Right lobe of liver (tissue), 6 donors: Measurements from ENCODE around the gene PON1. TPM values are rescaled to one million over a fixed set of nuclear protein-coding genes. Genes with fewer than 3 reads are reported as not detected.

Source experiments
- ATAC-seq, 4 donors: fragments of 200-7000 bp; cut with Tn5 transposase; one replicate each; pipeline ENCODE4 v1.9.1; 2020; ENCODE audit warnings: mild to moderate bottlenecking in 4 of 4, moderate library complexity in 4 of 4
- DNase-seq, 3 donors: peaks; one replicate each; pipeline ENCODE4 v3.0.0-alpha.2; 2020
- H3K27ac ChIP-seq, 3 donors: fragments of 200-600 bp; one replicate each; pipeline ENCODE4 v1.8.0; 2022
- H3K27me3 ChIP-seq, 2 donors: fragments of 200-600 bp; one replicate each; pipeline ENCODE4 v1.8.0; 2022
- H3K36me3 ChIP-seq, 4 donors: fragments of 200-600 bp; sonication (generic) in 1 of 4; one replicate each; pipeline versions ENCODE4 v1.5.1 to v1.8.0; 2017 to 2022; ENCODE audit warnings: control low read depth in 1 of 4
- H3K4me1 ChIP-seq, 4 donors: fragments of 200-600 bp; sonication (generic) in 1 of 4; one replicate each; pipeline versions ENCODE4 v1.5.1 to v1.8.0; 2017 to 2022; ENCODE audit warnings: control low read depth in 1 of 4
- H3K4me3 ChIP-seq, 3 donors: fragments of 200-600 bp; one replicate each; pipeline ENCODE4 v1.8.0; 2022
- H3K9me3 ChIP-seq, 4 donors: fragments of 200-600 bp; sonication (generic) in 1 of 4; one replicate each; pipeline versions ENCODE4 v1.5.1 to v1.8.0; 2017 to 2022; ENCODE audit warnings: control low read depth in 1 of 4
- CTCF ChIP-seq, 4 donors: fragments of 200-600 bp in 3 of 4; fragments of 450-650 bp in 1 of 4; IDR thresholded peaks; one replicate each; pipeline versions ENCODE4 v1.5.1 to v1.8.0; 2016 to 2022; ENCODE audit warnings: antibody characterized with exemption in 4 of 4, mild to moderate bottlenecking in 2 of 4
- POLR2A ChIP-seq: fragments of 450-650 bp; IDR thresholded peaks from one replicate; pipeline ENCODE4 v1.6.1; 2017; ENCODE audit warnings: antibody characterized with exemption, mild to moderate bottlenecking
- WGBS: methylation state at CpG from one replicate; pipeline ENCODE4 v1.1.6; 2018; ENCODE audit warnings: low coverage, low lambda C conversion rate; ENCODE audit not compliant: insufficient coverage; ENCODE audit errors: missing lambda C conversion rate; 5-methylcytosine and 5-hydroxymethylcytosine counted together
- intact Hi-C, 2 donors: fragments of 100-400 bp; cut with DNase I; formaldehyde crosslinking; loops; one replicate each; pipeline versions ENCODE4 v1.11.2 to v1.14.1; 2022
- total RNA-seq, 6 experiments: library from RNA; depleted of rRNA in 2 of 6; stranded (reverse); fragments of >200 nt in 2 of 6; fragmentation: NEBNext Ultra II Directional in 3 of 6; extraction: Animal tissue kit (Norgen Biotek cat#: 25700) in 3 of 6; gene quantifications; one replicate each; pipeline versions ENCODE4 v1.1.0 to v1.2.4, GENCODE V29; 2016 to 2023
- donor health status: DM: no; HTN: yes; CAD: no.
- donor health status: DM: no; HTN: no; CAD: no.
- donor health status: DM: no; HTN: no; CAD: no.
- donor health status: DM: no; HTN: yes; CAD: no.
- donor health status: DM: no; HTN: yes; CAD: no.

The PON1 gene
- total RNA-seq, 6 experiments from 2014 or later: 85.3 to 677 (median 410) TPM

- Histone ChIP-seq H3K36me3 (no peaks in the 10 kb centered on the region), H3K27ac (peak overlapping the region; percentile 58 to 96 (median 86)), H3K27me3 (no peaks in the 10 kb centered on the region), H3K9me3 (no peaks in the 10 kb centered on the region), H3K4me1 (peaks cover 0 to 44% (median 13%) of the 10 kb centered on the region in 4 donors), H3K4me3 (peak overlapping the region; percentile 9 to 74 (median 64))
- no peak for TF ChIP-seq CTCF (IDR thresholded peaks at IDR 0.05)
- ATAC-seq: no peak
- no peak for DNase-seq
- intact Hi-C loops: no loop called here
- 31% methylated on average over 8 of the region's 8 CpGs for WGBS
These were observed 1.9 kb downstream of the PON1 start for GRCh38 chr7:95322396-95322795.

- intact Hi-C loops: no loop called here
- Histone ChIP-seq H3K27ac (peak overlapping the region in 2 of 3 donors; percentile 86 to 96), H3K36me3 (no peaks in the 10 kb centered on the region), H3K27me3 (no peaks in the 10 kb centered on the region), H3K4me3 (peak overlapping the region in 2 of 3 donors; percentile 30 to 74), H3K4me1 (peaks cover 0 to 49% (median 13%) of the 10 kb centered on the region in 4 donors), H3K9me3 (no peaks in the 10 kb centered on the region)
- ATAC-seq (no peak), DNase-seq (no peak)
- WGBS: 26% methylated on average over 1 of the region's 1 CpG
- TF ChIP-seq CTCF (IDR thresholded peaks at IDR 0.05) (no peak), POLR2A (no peak)
These were observed 2.6 kb downstream of the PON1 start for GRCh38 chr7:95321720-95322119.

- no peaks in the 10 kb centered on the region for H3K27me3 ChIP-seq
- no peaks in the 10 kb centered on the region for H3K9me3 ChIP-seq
- ATAC-seq: peak in 3 of 4 donors; percentile 12 to 53 (median 39)
- H3K4me1 ChIP-seq: peaks cover 0 to 55% (median 13%) of the 10 kb centered on the region in 4 donors
- intact Hi-C loops: no loop called here
- TF ChIP-seq CTCF (IDR thresholded peaks at IDR 0.05): no peak
- no peak for TF ChIP-seq POLR2A
- H3K4me3 ChIP-seq: peak overlapping the region in 2 of 3 donors; percentile 30 to 74
- WGBS: 18% methylated on average over 1 of the region's 1 CpG
- DNase-seq: no peak
- peak overlapping the region in 2 of 3 donors; percentile 86 to 96 for H3K27ac ChIP-seq
- peaks cover 0 to 10% (median 5%) of the 10 kb centered on the region in 4 donors for H3K36me3 ChIP-seq
These were observed 3.7 kb downstream of the PON1 start for GRCh38 chr7:95320651-95321050.

- Histone ChIP-seq H3K27ac (peak overlapping the region in 2 of 3 donors; percentile 86 to 96), H3K4me1 (peaks cover 0 to 55% (median 13%) of the 10 kb centered on the region in 4 donors), H3K27me3 (no peaks in the 10 kb centered on the region), H3K4me3 (peak overlapping the region in 1 of 3 donors; percentile 22), H3K9me3 (no peaks in the 10 kb centered on the region), H3K36me3 (peaks cover 0 to 16% (median 9%) of the 10 kb centered on the region in 4 donors)
- no peak for TF ChIP-seq CTCF (IDR thresholded peaks at IDR 0.05)
- no peak for TF ChIP-seq POLR2A
- DNase-seq (no peak), ATAC-seq (no peak)
- intact Hi-C loops: no loop called here
- 87% methylated on average over 1 of the region's 1 CpG for WGBS
These were observed 4.8 kb downstream of the PON1 start for GRCh38 chr7:95319570-95319969.
